ENCODE results near the gene ZNF215. TPM values are rescaled to one million over a fixed set of nuclear protein-coding genes. Genes with fewer than 3 reads are reported as not detected.

ZNF215 gene
- total and polyA plus RNA-seq, 2 of the 8 experiments (the other 6 are each of a cell fraction or from before 2014, with no cell fraction given), result 6.4 to 17.9 TPM

DNA sequence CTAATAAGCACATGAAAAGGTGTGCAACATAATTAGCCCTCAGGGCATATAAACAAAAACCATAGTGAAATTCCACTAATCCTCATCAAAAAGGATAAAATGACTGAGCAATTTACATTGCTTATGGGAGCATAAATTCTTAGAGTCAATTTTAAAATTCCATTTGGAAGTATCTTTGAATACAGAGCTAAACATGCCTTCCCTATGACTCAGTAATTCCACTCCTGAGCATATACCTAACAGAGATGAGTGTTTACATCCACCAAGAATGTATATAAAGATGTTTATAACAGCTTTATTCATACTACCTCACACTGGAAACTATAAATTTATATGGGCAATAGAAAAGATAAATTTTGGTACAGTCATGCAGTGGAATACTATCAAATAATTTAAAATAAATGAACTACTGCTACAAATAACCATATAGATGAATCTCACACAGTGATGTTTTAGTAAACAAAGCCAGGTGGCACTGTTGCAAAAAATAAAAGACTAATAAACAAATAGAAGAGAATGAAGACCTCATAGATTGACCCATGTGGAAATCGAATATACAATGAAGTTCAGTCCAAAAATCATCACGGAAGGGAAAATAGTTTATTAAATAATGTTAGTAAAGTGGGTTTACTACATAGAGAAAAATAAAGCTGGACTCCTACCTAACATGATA is 25.8 kb upstream of the ZNF215 start:
- Histone ChIP-seq H3K23ac (ENCODE audit: insufficient read length) (no peak overlapping the region), H3K23me2 (ENCODE audit: low read depth, low read length) (no peaks in the 10 kb centered on the region), H3K4me1 (replicated peaks in 1 of 4; ENCODE audit: control insufficient read depth in 3 of 4, insufficient read depth in 4 of 4, low read length in 3 of 4) (no peaks in the 10 kb centered on the region), H3K4ac (replicated peaks; ENCODE audit: insufficient read length, low read depth, low read length) (no peak overlapping the region), H4K5ac (ENCODE audit: insufficient read length, low read depth, low read length) (no peak overlapping the region), H3K27me3 (replicated peaks in 1 of 4; ENCODE audit: control insufficient read depth in 3 of 4, extremely low read depth in 1 of 4, insufficient read depth in 3 of 4, low read length in 3 of 4) (peaks cover 0 to 1% (median 0%) of the 10 kb centered on the region in 4 experiments; a peak in 1 of 7 replicates), H3K4me3 (ENCODE audit: extremely low read depth in 1 of 4, insufficient read depth in 2 of 4, low read depth in 3 of 4, low read length in 4 of 4) (no peak overlapping the region), H3K14ac (ENCODE audit: insufficient read length) (no peak overlapping the region), H2BK120ac (replicated peaks; ENCODE audit: low read depth, low read length) (no peak overlapping the region), H3K18ac (ENCODE audit: extremely low read depth, low read length) (no peak overlapping the region), H2AFZ (ENCODE audit: low read length) (no peak overlapping the region), H2BK12ac (ENCODE audit: low read depth, low read length) (no peak overlapping the region), H3K79me1 (ENCODE audit: low read depth, low read length) (no peaks in the 10 kb centered on the region), H3K36me3 (ENCODE audit: control insufficient read depth in 2 of 4, insufficient read depth in 4 of 4, low read length in 3 of 4) (peaks cover 0 to 2% (median 0%) of the 10 kb centered on the region in 4 experiments; a peak in 1 of 8 replicates), H4K8ac (ENCODE audit: extremely low read depth, insufficient read depth, low read length) (no peak overlapping the region), H4K20me1 (replicated peaks in 1 of 2; ENCODE audit: control insufficient read depth in 1 of 2, insufficient read depth in 2 of 2, low read length in 2 of 2) (no peaks in the 10 kb centered on the region), H2AK5ac (ENCODE audit: low read depth, low read length) (no peak overlapping the region), H2BK5ac (ENCODE audit: low read depth, low read length) (no peak overlapping the region), H3K9ac (replicated peaks in 1 of 4; ENCODE audit: extremely low read depth in 1 of 4, low read depth in 3 of 4, low read length in 3 of 4) (no peak overlapping the region), H3K27ac (ENCODE audit: low read depth, low read length) (no peak overlapping the region), H3K56ac (replicated peaks; ENCODE audit: insufficient read length, low read depth, low read length) (no peak overlapping the region), H3K4me2 (ENCODE audit: insufficient read depth in 1 of 2, low read depth in 2 of 2, low read length in 2 of 2) (no peak overlapping the region), H2BK20ac (ENCODE audit: low read length) (no peak overlapping the region), H3K79me2 (ENCODE audit: control insufficient read depth in 1 of 2, insufficient read depth in 2 of 2, low read length in 2 of 2) (no peaks in the 10 kb centered on the region), H3K9me3 (ENCODE audit: insufficient read depth in 2 of 2, low read depth in 1 of 2, low read length in 1 of 2) (peaks cover 2 to 9% of the 10 kb centered on the region in 2 experiments; a peak in 1 of 4 replicates), H4K91ac (replicated peaks; ENCODE audit: insufficient read length, low read length) (no peak overlapping the region), H2BK15ac (ENCODE audit: low read length) (no peak overlapping the region)
- ChIA-PET CTCF (ENCODE audit: partially characterized antibody) (interaction anchor here (0.6 to 1.3 kb wide), 4 partner anchors 12 to 148 kb away, joined by 3 read pairs; no protein-coding TSS in a partner anchor), POLR2A (ENCODE audit: partially characterized antibody) (interaction anchor here (1.3 kb wide), 1 partner anchor 27 kb away, joined by 3 read pairs; no protein-coding TSS in a partner anchor)
- TF ChIP-seq, protein P1, sequence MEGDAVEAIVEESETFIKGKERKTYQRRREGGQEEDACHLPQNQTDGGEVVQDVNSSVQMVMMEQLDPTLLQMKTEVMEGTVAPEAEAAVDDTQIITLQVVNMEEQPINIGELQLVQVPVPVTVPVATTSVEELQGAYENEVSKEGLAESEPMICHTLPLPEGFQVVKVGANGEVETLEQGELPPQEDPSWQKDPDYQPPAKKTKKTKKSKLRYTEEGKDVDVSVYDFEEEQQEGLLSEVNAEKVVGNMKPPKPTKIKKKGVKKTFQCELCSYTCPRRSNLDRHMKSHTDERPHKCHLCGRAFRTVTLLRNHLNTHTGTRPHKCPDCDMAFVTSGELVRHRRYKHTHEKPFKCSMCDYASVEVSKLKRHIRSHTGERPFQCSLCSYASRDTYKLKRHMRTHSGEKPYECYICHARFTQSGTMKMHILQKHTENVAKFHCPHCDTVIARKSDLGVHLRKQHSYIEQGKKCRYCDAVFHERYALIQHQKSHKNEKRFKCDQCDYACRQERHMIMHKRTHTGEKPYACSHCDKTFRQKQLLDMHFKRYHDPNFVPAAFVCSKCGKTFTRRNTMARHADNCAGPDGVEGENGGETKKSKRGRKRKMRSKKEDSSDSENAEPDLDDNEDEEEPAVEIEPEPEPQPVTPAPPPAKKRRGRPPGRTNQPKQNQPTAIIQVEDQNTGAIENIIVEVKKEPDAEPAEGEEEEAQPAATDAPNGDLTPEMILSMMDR (IDR thresholded peaks at IDR 0.05; ENCODE audit: control extremely low read depth in 1 of 3, insufficient read depth in 1 of 3, low read depth in 1 of 3, low read length in 3 of 3), result peak in 1 of 3 experiments; percentile 2; a peak in 1 of 4 replicates
- TF ChIP-seq RAD21 (IDR thresholded peaks at IDR 0.05 in 1 of 2, conservative IDR thresholded peaks at IDR 0.05 in 1 of 2; ENCODE audit: low read depth in 2 of 2, low read length in 2 of 2) (0 out of 4 replicates have a peak, but pooled peaks of 1 of the 2 experiments have one; percentile 5), RBBP5 (IDR thresholded peaks at IDR 0.05; ENCODE audit: borderline replicate concordance, low read depth, low read length) (no peak), SAP30 (IDR thresholded peaks at IDR 0.05; ENCODE audit: insufficient read depth, insufficient replicate concordance, low read length) (no peak)
- FAIRE-seq (no peak), DNase-seq (ENCODE audit: low read depth in 1 of 2, low spot score in 2 of 2) (no peak)
- WGBS, 2 experiments (ENCODE audit: extremely low coverage in 1 of 2, insufficient coverage in 1 of 2, insufficient read length in 1 of 2, insufficient replicate concordance in 2 of 2, low coverage in 1 of 2, low lambda C conversion rate in 2 of 2, missing lambda C conversion rate in 1 of 2), result 87% methylated on average over 2 of the region's 2 CpGs; no CpG with 5 or more reads in 1 of the 2 experiments

Measured in H1 (cell line).